Transverse colon (tissue), 4 donors: ENCODE data around the gene NOL9.

Experiments
- CTCF ChIP-seq, 5 experiments: fragments of 200-600 bp in 3 of 5; fragments of 450-650 bp in 2 of 5; sonication (generic) in 3 of 5; IDR thresholded peaks; 1 replicate in 2 of 5; 2 replicates in 3 of 5; pipeline ENCODE4 v1.5.1; 2016 to 2017; ENCODE audit warnings: antibody characterized with exemption in 5 of 5, inconsistent platforms in 3 of 5, mild to moderate bottlenecking in 2 of 5, moderate library complexity in 1 of 5
- EP300 ChIP-seq: sonication (generic); formaldehyde crosslinking; IDR thresholded peaks from one replicate; pipeline ENCODE4 v1.6.1; 2017; ENCODE audit warnings: antibody characterized with exemption, low read depth
- POLR2A ChIP-seq: fragments of 450-650 bp; IDR thresholded peaks from one replicate; pipeline ENCODE4 v1.6.1; 2016; ENCODE audit warnings: antibody characterized with exemption, mild to moderate bottlenecking, moderate library complexity
- POLR2AphosphoS5 ChIP-seq, 3 donors: sonication (generic); formaldehyde crosslinking; IDR thresholded peaks; one replicate each; pipeline ENCODE4 v1.6.1; 2016; ENCODE audit warnings: antibody characterized with exemption in 3 of 3

GRCh38 chr1:6538956-6539355 lies 15.4 kb downstream of the NOL9 start:
- TF ChIP-seq CTCF (IDR thresholded peaks at IDR 0.05) = no peak
- TF ChIP-seq POLR2A = no peak
- TF ChIP-seq POLR2AphosphoS5 (IDR thresholded peaks at IDR 0.05) = no peak
- TF ChIP-seq EP300 = no peak
